ENCODE results near the gene OTOA. TPM values are rescaled to one million over a fixed set of nuclear protein-coding genes. Genes with fewer than 3 reads are reported as not detected.
"Not testable (repeated sequence)": the region's sequence is repeated elsewhere in the genome, so short reads cannot be mapped to it uniquely, and the experiment has no call there.

OTOA gene
- polyA plus RNA-seq, 2 donors: not detected

GRCh38 chr16:21647562-21648164 lies 16.1 kb upstream of the OTOA start:
- 89 to 93% methylated on average over 9 of the region's 9 CpGs for WGBS, 2 donors

GRCh38 chr16:21649826-21650406 lies 13.9 kb upstream of the OTOA start:
- 96 to 97% methylated on average over 12 of the region's 12 CpGs for WGBS, 2 donors
- H3K4me3 ChIP-seq (ENCODE audit: low read depth in 1 of 2, low read length in 2 of 2); H3K27ac ChIP-seq (ENCODE audit: low read depth in 2 of 2, low read length in 1 of 2): not testable (repeated sequence)

More at GRCh38 chr16:21647562-21648164, 16.1 kb upstream of the OTOA start:
- peaks cover 2 to 11% of the 10 kb centered on the region in 2 donors for H3K4me1 ChIP-seq (ENCODE audit: control insufficient read depth in 2 of 2, insufficient read depth in 2 of 2, low read length in 1 of 2)
- peaks cover 0 to 8% of the 10 kb centered on the region in 2 donors for H3K36me3 ChIP-seq (ENCODE audit: control insufficient read depth in 2 of 2, insufficient read depth in 2 of 2, low read length in 1 of 2)
- no peaks in the 10 kb centered on the region for H3K9me3 ChIP-seq (ENCODE audit: control insufficient read depth in 2 of 2, insufficient read depth in 1 of 2, low read depth in 1 of 2, low read length in 1 of 2)
- H3K27ac ChIP-seq (ENCODE audit: low read depth in 2 of 2, low read length in 1 of 2): peak overlapping the region in 1 of 2 donors; percentile 30
- H3K4me3 ChIP-seq (ENCODE audit: low read depth in 1 of 2, low read length in 2 of 2): no peak overlapping the region
- H3K27me3 ChIP-seq (ENCODE audit: control insufficient read depth in 1 of 2, insufficient read depth in 2 of 2, low read length in 2 of 2): no peaks in the 10 kb centered on the region

GRCh38 chr16:21650521-21650920 lies 13.2 kb upstream of the OTOA start:
- no peak overlapping the region for H3K4me3 ChIP-seq (ENCODE audit: low read depth in 1 of 2, low read length in 2 of 2)
- no peaks in the 10 kb centered on the region for H3K9me3 ChIP-seq (ENCODE audit: control insufficient read depth in 2 of 2, insufficient read depth in 1 of 2, low read depth in 1 of 2, low read length in 1 of 2)
- H3K27me3 ChIP-seq (ENCODE audit: control insufficient read depth in 1 of 2, insufficient read depth in 2 of 2, low read length in 2 of 2): no peaks in the 10 kb centered on the region
- no peak overlapping the region for H3K27ac ChIP-seq (ENCODE audit: low read depth in 2 of 2, low read length in 1 of 2)
- H3K36me3 ChIP-seq (ENCODE audit: control insufficient read depth in 2 of 2, insufficient read depth in 2 of 2, low read length in 1 of 2): peaks cover 0 to 10% of the 10 kb centered on the region in 2 donors
- WGBS, 2 donors: 87 to 93% methylated on average over 1 of the region's 1 CpG
- H3K4me1 ChIP-seq (ENCODE audit: control insufficient read depth in 2 of 2, insufficient read depth in 2 of 2, low read length in 1 of 2): peaks cover 0 to 15% of the 10 kb centered on the region in 2 donors

More at GRCh38 chr16:21649826-21650406, 13.9 kb upstream of the OTOA start:
- H3K36me3 ChIP-seq (ENCODE audit: control insufficient read depth in 2 of 2, insufficient read depth in 2 of 2, low read length in 1 of 2); H3K9me3 ChIP-seq (ENCODE audit: control insufficient read depth in 2 of 2, insufficient read depth in 1 of 2, low read depth in 1 of 2, low read length in 1 of 2); H3K27me3 ChIP-seq (ENCODE audit: control insufficient read depth in 1 of 2, insufficient read depth in 2 of 2, low read length in 2 of 2): not testable (repeated sequence)
- peaks cover 2 to 15% of the 10 kb centered on the region in 2 donors for H3K4me1 ChIP-seq (ENCODE audit: control insufficient read depth in 2 of 2, insufficient read depth in 2 of 2, low read length in 1 of 2)

- peaks cover 0 to 10% of the 10 kb centered on the region in 2 donors for H3K36me3 ChIP-seq (ENCODE audit: control insufficient read depth in 2 of 2, insufficient read depth in 2 of 2, low read length in 1 of 2)
- no peak overlapping the region for H3K4me3 ChIP-seq (ENCODE audit: low read depth in 1 of 2, low read length in 2 of 2)
- H3K9me3 ChIP-seq (ENCODE audit: control insufficient read depth in 2 of 2, insufficient read depth in 1 of 2, low read depth in 1 of 2, low read length in 1 of 2): no peaks in the 10 kb centered on the region
- H3K4me1 ChIP-seq (ENCODE audit: control insufficient read depth in 2 of 2, insufficient read depth in 2 of 2, low read length in 1 of 2): peaks cover 0 to 14% of the 10 kb centered on the region in 2 donors
- WGBS, 2 donors: 88 to 92% methylated on average over 3 of the region's 3 CpGs
- no peak overlapping the region for H3K27ac ChIP-seq (ENCODE audit: low read depth in 2 of 2, low read length in 1 of 2)
- H3K27me3 ChIP-seq (ENCODE audit: control insufficient read depth in 1 of 2, insufficient read depth in 2 of 2, low read length in 2 of 2): no peaks in the 10 kb centered on the region
These were observed 12.3 kb upstream of the OTOA start for GRCh38 chr16:21651515-21651914.

GRCh38 chr16:21652453-21652852 lies 11.3 kb upstream of the OTOA start, which contains the start of gene IGSF6:
IGSF6 (minus strand) TSS chr16:21652608; CDS start chr16:21652598, 10 bp downstream.
- H3K27ac ChIP-seq (ENCODE audit: low read depth in 2 of 2, low read length in 1 of 2): no peak within 1 kb of the TSS
- H3K4me1 ChIP-seq (ENCODE audit: control insufficient read depth in 2 of 2, insufficient read depth in 2 of 2, low read length in 1 of 2): peaks cover 0 to 10% of the 10 kb centered on the region in 2 donors
- 95% methylated on average over 6 of the region's 6 CpGs for WGBS, 2 donors
- no peaks in the 10 kb centered on the region for H3K27me3 ChIP-seq (ENCODE audit: control insufficient read depth in 1 of 2, insufficient read depth in 2 of 2, low read length in 2 of 2)
- H3K36me3 ChIP-seq (ENCODE audit: control insufficient read depth in 2 of 2, insufficient read depth in 2 of 2, low read length in 1 of 2): peaks cover 0 to 10% of the 10 kb centered on the region in 2 donors
- H3K9me3 ChIP-seq (ENCODE audit: control insufficient read depth in 2 of 2, insufficient read depth in 1 of 2, low read depth in 1 of 2, low read length in 1 of 2): no peaks in the 10 kb centered on the region
- no peak within 1 kb of the TSS for H3K4me3 ChIP-seq (ENCODE audit: low read depth in 1 of 2, low read length in 2 of 2)

GRCh38 chr16:21653571-21653970 lies 10.2 kb upstream of the OTOA start:
- Histone ChIP-seq H3K4me3 (ENCODE audit: low read depth in 1 of 2, low read length in 2 of 2) (no peak overlapping the region), H3K36me3 (ENCODE audit: control insufficient read depth in 2 of 2, insufficient read depth in 2 of 2, low read length in 1 of 2) (peaks cover 0 to 3% of the 10 kb centered on the region in 2 donors), H3K27ac (ENCODE audit: low read depth in 2 of 2, low read length in 1 of 2) (no peak overlapping the region), H3K27me3 (ENCODE audit: control insufficient read depth in 1 of 2, insufficient read depth in 2 of 2, low read length in 2 of 2) (no peaks in the 10 kb centered on the region), H3K9me3 (ENCODE audit: control insufficient read depth in 2 of 2, insufficient read depth in 1 of 2, low read depth in 1 of 2, low read length in 1 of 2) (no peaks in the 10 kb centered on the region), H3K4me1 (ENCODE audit: control insufficient read depth in 2 of 2, insufficient read depth in 2 of 2, low read length in 1 of 2) (peaks cover 0 to 9% of the 10 kb centered on the region in 2 donors)
- 77 to 82% methylated on average over 5 of the region's 5 CpGs for WGBS, 2 donors

- H3K4me1 ChIP-seq (ENCODE audit: control insufficient read depth in 2 of 2, insufficient read depth in 2 of 2, low read length in 1 of 2): peaks cover 0 to 9% of the 10 kb centered on the region in 2 donors
These were observed 9.3 kb upstream of the OTOA start for GRCh38 chr16:21654466-21654865.

GRCh38 chr16:21654881-21655280 lies 8.9 kb upstream of the OTOA start:
- Histone ChIP-seq H3K27ac (ENCODE audit: low read depth in 2 of 2, low read length in 1 of 2) (no peak overlapping the region), H3K4me1 (ENCODE audit: control insufficient read depth in 2 of 2, insufficient read depth in 2 of 2, low read length in 1 of 2) (peaks cover 0 to 7% of the 10 kb centered on the region in 2 donors)
- 38 to 56% methylated on average over 2 of the region's 2 CpGs for WGBS, 2 donors

More at GRCh38 chr16:21654466-21654865, 9.3 kb upstream of the OTOA start:
- peaks cover 0 to 2% of the 10 kb centered on the region in 2 donors for H3K36me3 ChIP-seq (ENCODE audit: control insufficient read depth in 2 of 2, insufficient read depth in 2 of 2, low read length in 1 of 2)
- 63 to 86% methylated on average over 1 of the region's 1 CpG for WGBS, 2 donors
- no peaks in the 10 kb centered on the region for H3K27me3 ChIP-seq (ENCODE audit: control insufficient read depth in 1 of 2, insufficient read depth in 2 of 2, low read length in 2 of 2)
- H3K27ac ChIP-seq (ENCODE audit: low read depth in 2 of 2, low read length in 1 of 2): no peak overlapping the region
- H3K4me3 ChIP-seq (ENCODE audit: low read depth in 1 of 2, low read length in 2 of 2): no peak overlapping the region
- no peaks in the 10 kb centered on the region for H3K9me3 ChIP-seq (ENCODE audit: control insufficient read depth in 2 of 2, insufficient read depth in 1 of 2, low read depth in 1 of 2, low read length in 1 of 2)

GRCh38 chr16:21656795-21657768 lies 6.7 kb upstream of the OTOA start:
- Histone ChIP-seq H3K27ac (ENCODE audit: low read depth in 2 of 2, low read length in 1 of 2) (no peak overlapping the region), H3K4me1 (ENCODE audit: control insufficient read depth in 2 of 2, insufficient read depth in 2 of 2, low read length in 1 of 2) (peaks cover 0 to 7% of the 10 kb centered on the region in 2 donors), H3K36me3 (ENCODE audit: control insufficient read depth in 2 of 2, insufficient read depth in 2 of 2, low read length in 1 of 2) (peaks cover 0 to 2% of the 10 kb centered on the region in 2 donors), H3K4me3 (ENCODE audit: low read depth in 1 of 2, low read length in 2 of 2) (no peak overlapping the region), H3K9me3 (ENCODE audit: control insufficient read depth in 2 of 2, insufficient read depth in 1 of 2, low read depth in 1 of 2, low read length in 1 of 2) (no peaks in the 10 kb centered on the region), H3K27me3 (ENCODE audit: control insufficient read depth in 1 of 2, insufficient read depth in 2 of 2, low read length in 2 of 2) (no peaks in the 10 kb centered on the region)
- WGBS, 2 donors: 12 to 13% methylated on average over 4 of the region's 4 CpGs

More at GRCh38 chr16:21654881-21655280, 8.9 kb upstream of the OTOA start:
- Histone ChIP-seq H3K4me3 (ENCODE audit: low read depth in 1 of 2, low read length in 2 of 2) (no peak overlapping the region), H3K9me3 (ENCODE audit: control insufficient read depth in 2 of 2, insufficient read depth in 1 of 2, low read depth in 1 of 2, low read length in 1 of 2) (no peaks in the 10 kb centered on the region), H3K36me3 (ENCODE audit: control insufficient read depth in 2 of 2, insufficient read depth in 2 of 2, low read length in 1 of 2) (peaks cover 0 to 2% of the 10 kb centered on the region in 2 donors), H3K27me3 (ENCODE audit: control insufficient read depth in 1 of 2, insufficient read depth in 2 of 2, low read length in 2 of 2) (no peaks in the 10 kb centered on the region)

All from esophagus (tissue), 2 donors.